Vagina (tissue), 2 donors: Measurements from ENCODE around the gene YLPM1.

Experiments
- POLR2A ChIP-seq, 2 donors: fragments of 450-650 bp; IDR thresholded peaks; one replicate each; pipeline ENCODE4 v1.6.1; 2017; ENCODE audit warnings: antibody characterized with exemption in 2 of 2, mild to moderate bottlenecking in 2 of 2, moderate library complexity in 2 of 2
- POLR2AphosphoS5 ChIP-seq, 2 donors: sonication (generic); formaldehyde crosslinking; IDR thresholded peaks; one replicate each; pipeline ENCODE4 v1.9.0; 2017; ENCODE audit warnings: antibody characterized with exemption in 2 of 2, mild to moderate bottlenecking in 2 of 2, low read depth in 1 of 2; ENCODE audit not compliant: insufficient read depth in 1 of 2
- TF ChIP-seq, protein P1 (sequence below), 3 experiments: fragments of 450-650 bp in 2 of 3; fragments of 200-600 bp in 1 of 3; sonication (generic) in 1 of 3; IDR thresholded peaks; one replicate each; pipeline ENCODE4 v1.5.1; 2017 to 2019; ENCODE audit warnings: antibody characterized with exemption in 3 of 3, mild to moderate bottlenecking in 2 of 3, moderate library complexity in 2 of 3

GRCh38 chr14:74723134-74723533 is 40.0 kb upstream of the YLPM1 start:
- TF ChIP-seq, protein P1, sequence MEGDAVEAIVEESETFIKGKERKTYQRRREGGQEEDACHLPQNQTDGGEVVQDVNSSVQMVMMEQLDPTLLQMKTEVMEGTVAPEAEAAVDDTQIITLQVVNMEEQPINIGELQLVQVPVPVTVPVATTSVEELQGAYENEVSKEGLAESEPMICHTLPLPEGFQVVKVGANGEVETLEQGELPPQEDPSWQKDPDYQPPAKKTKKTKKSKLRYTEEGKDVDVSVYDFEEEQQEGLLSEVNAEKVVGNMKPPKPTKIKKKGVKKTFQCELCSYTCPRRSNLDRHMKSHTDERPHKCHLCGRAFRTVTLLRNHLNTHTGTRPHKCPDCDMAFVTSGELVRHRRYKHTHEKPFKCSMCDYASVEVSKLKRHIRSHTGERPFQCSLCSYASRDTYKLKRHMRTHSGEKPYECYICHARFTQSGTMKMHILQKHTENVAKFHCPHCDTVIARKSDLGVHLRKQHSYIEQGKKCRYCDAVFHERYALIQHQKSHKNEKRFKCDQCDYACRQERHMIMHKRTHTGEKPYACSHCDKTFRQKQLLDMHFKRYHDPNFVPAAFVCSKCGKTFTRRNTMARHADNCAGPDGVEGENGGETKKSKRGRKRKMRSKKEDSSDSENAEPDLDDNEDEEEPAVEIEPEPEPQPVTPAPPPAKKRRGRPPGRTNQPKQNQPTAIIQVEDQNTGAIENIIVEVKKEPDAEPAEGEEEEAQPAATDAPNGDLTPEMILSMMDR (IDR thresholded peaks at IDR 0.05): no peak
- no peak for TF ChIP-seq POLR2A (IDR thresholded peaks at IDR 0.05)
- no peak for TF ChIP-seq POLR2AphosphoS5 (IDR thresholded peaks at IDR 0.05; ENCODE audit: insufficient read depth in 1 of 2, low read depth in 1 of 2)
